ENCODE measurements around the gene HBG1.
A peak's percentile ranks its signal among the peaks of the same experiment; 100 is the strongest.

- TF ChIP-seq CTCF (IDR thresholded peaks at IDR 0.05; ENCODE audit: low read depth, low read length) (peak; percentile 55), MAX (IDR thresholded peaks at IDR 0.05; ENCODE audit: low read depth, low read length) (no peak), POLR2A (IDR thresholded peaks at IDR 0.05; ENCODE audit: extremely low read depth, insufficient read length) (no peak), MYC (IDR thresholded peaks at IDR 0.05; ENCODE audit: low read depth, low read length) (no peak)
Measured at GRCh38 chr11:5291207-5291838, 41.7 kb upstream of the HBG1 start.
